SK-N-MC (cell line): ENCODE results near the gene TTLL11.

ENCODE experiments used
- EZH2 ChIP-seq: fragments of 200-600 bp; sonication (generic); IDR thresholded peaks from one replicate; pipeline ENCODE4 v1.6.1; 2017; ENCODE audit warnings: antibody characterized with exemption
- FOXP2 ChIP-seq: optimal IDR thresholded peaks from 2 replicates; pipeline ENCODE3; 2011; ENCODE audit warnings: mild to moderate bottlenecking, moderate library complexity; ENCODE audit not compliant: insufficient read depth; ENCODE audit errors: extremely low read length, control extremely low read depth
- POLR2AphosphoS5 ChIP-seq: IDR thresholded peaks from 2 replicates; pipeline ENCODE4 v1.6.1; 2012; ENCODE audit warnings: mild to moderate bottlenecking, low read depth, low read length, borderline replicate concordance

DNA sequence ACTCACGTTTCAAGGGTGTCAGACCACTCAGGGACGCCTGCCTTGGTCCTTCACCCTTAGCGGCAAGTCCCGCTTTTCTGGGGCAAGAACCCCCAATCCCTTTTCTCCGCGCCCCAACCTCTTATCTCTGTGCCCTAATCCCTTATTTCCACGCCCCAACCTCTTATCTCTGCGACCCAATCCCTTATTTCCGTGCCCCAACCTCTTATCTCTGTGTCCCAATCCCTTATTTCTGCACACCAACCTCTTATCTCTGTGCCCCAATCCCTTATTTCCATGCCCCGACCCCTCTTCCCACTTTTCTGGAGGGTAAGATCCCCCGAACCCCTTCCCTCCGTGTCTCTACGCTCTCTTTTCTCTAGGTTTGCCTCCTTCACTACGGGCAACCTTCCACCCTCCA is 302.3 kb downstream of the TTLL11 start:
- no peak for TF ChIP-seq EZH2
- no peak for TF ChIP-seq POLR2AphosphoS5
- no peak for TF ChIP-seq FOXP2
